ENCODE results near the gene EIF2S2. TPM values are rescaled to one million over a fixed set of nuclear protein-coding genes. Genes with fewer than 3 reads are reported as not detected.

EIF2S2 gene
- total and polyA plus RNA-seq, 5 donors from 2014 or later, result 21.1 to 29.0 (median 23.2) TPM

GRCh38 chr20:34104059-34104458, 8.0 kb downstream of the EIF2S2 start:
- H3K4me3 ChIP-seq (ENCODE audit: low read depth, low read length), result no peak overlapping the region
- no peaks in the 10 kb centered on the region for H3K9me3 ChIP-seq (ENCODE audit: control insufficient read depth in 2 of 2, low read length in 2 of 2)
- H3K4me1 ChIP-seq (ENCODE audit: control insufficient read depth, insufficient read depth, low read length, poor library complexity, severe bottlenecking), result peaks cover 42% of the 10 kb centered on the region
- H3K36me3 ChIP-seq (ENCODE audit: control insufficient read depth, insufficient read depth, low read length), result peaks cover 71% of the 10 kb centered on the region
- H3K27me3 Mint-ChIP-seq, result no peaks in the 10 kb centered on the region
- H3K36me3 Mint-ChIP-seq, result peaks cover 41% of the 10 kb centered on the region
- DNase-seq (no peak), ATAC-seq (ENCODE audit: low read depth in 2 of 2) (no peak)
- H3K27me3 ChIP-seq (ENCODE audit: control insufficient read depth, insufficient read depth, low read length), result no peaks in the 10 kb centered on the region
- peak overlapping the region; percentile 23 for H3K27ac ChIP-seq (ENCODE audit: insufficient read depth, low read length, poor library complexity, severe bottlenecking)
- peak overlapping the region in 2 of 3 donors; percentile 50 to 81 for H3K27ac Mint-ChIP-seq
- H3K4me3 Mint-ChIP-seq, result peak overlapping the region in 1 of 4 donors; percentile 28
- H3K9me3 Mint-ChIP-seq, result peaks cover 0 to 2% (median 0%) of the 10 kb centered on the region in 7 donors
- H3K4me1 Mint-ChIP-seq, result peaks cover 41 to 69% (median 66%) of the 10 kb centered on the region in 4 donors

- Histone ChIP-seq H3K4me1 (ENCODE audit: control insufficient read depth, insufficient read depth, low read length, poor library complexity, severe bottlenecking) (peaks cover 25% of the 10 kb centered on the region), H3K27me3 (ENCODE audit: control insufficient read depth, insufficient read depth, low read length) (no peaks in the 10 kb centered on the region), H3K9me3 (ENCODE audit: control insufficient read depth in 2 of 2, low read length in 2 of 2) (no peaks in the 10 kb centered on the region), H3K36me3 (ENCODE audit: control insufficient read depth, insufficient read depth, low read length) (peaks cover 81% of the 10 kb centered on the region), H3K4me3 (ENCODE audit: low read depth, low read length) (no peak overlapping the region), H3K27ac (ENCODE audit: insufficient read depth, low read length, poor library complexity, severe bottlenecking) (no peak overlapping the region)
- H3K9me3 Mint-ChIP-seq, result peaks cover 0 to 2% (median 0%) of the 10 kb centered on the region in 7 donors
- H3K4me3 Mint-ChIP-seq, result no peak overlapping the region
- DNase-seq, result no peak
- no peaks in the 10 kb centered on the region for H3K27me3 Mint-ChIP-seq
- ATAC-seq (ENCODE audit: low read depth in 2 of 2), result no peak
- peaks cover 45% of the 10 kb centered on the region for H3K36me3 Mint-ChIP-seq
- H3K4me1 Mint-ChIP-seq, result peaks cover 28 to 52% (median 51%) of the 10 kb centered on the region in 4 donors
- H3K27ac Mint-ChIP-seq, result peak overlapping the region in 1 of 3 donors; percentile 47
These were observed 9.7 kb downstream of the EIF2S2 start for GRCh38 chr20:34102342-34102741.

GRCh38 chr20:34100576-34100975, 11.5 kb downstream of the EIF2S2 start:
- H3K36me3 Mint-ChIP-seq, result peaks cover 52% of the 10 kb centered on the region
- peaks cover 0 to 2% (median 0%) of the 10 kb centered on the region in 7 donors for H3K9me3 Mint-ChIP-seq
- no peak overlapping the region for H3K4me3 Mint-ChIP-seq

GRCh38 chr20:34099675-34100074, 12.4 kb downstream of the EIF2S2 start:
- no peak overlapping the region for H3K4me3 ChIP-seq (ENCODE audit: low read depth, low read length)
- no peaks in the 10 kb centered on the region for H3K9me3 ChIP-seq (ENCODE audit: control insufficient read depth in 2 of 2, low read length in 2 of 2)
- Mint-ChIP-seq H3K4me1 (peaks cover 22 to 37% (median 27%) of the 10 kb centered on the region in 4 donors), H3K27ac (no peak overlapping the region), H3K9me3 (peaks cover 0 to 2% (median 0%) of the 10 kb centered on the region in 7 donors), H3K4me3 (no peak overlapping the region), H3K36me3 (peaks cover 44% of the 10 kb centered on the region), H3K27me3 (no peaks in the 10 kb centered on the region)
- ATAC-seq (ENCODE audit: low read depth in 2 of 2), result no peak
- DNase-seq, result no peak
- peaks cover 96% of the 10 kb centered on the region for H3K36me3 ChIP-seq (ENCODE audit: control insufficient read depth, insufficient read depth, low read length)
- no peaks in the 10 kb centered on the region for H3K27me3 ChIP-seq (ENCODE audit: control insufficient read depth, insufficient read depth, low read length)
- no peak overlapping the region for H3K27ac ChIP-seq (ENCODE audit: insufficient read depth, low read length, poor library complexity, severe bottlenecking)
- peaks cover 8% of the 10 kb centered on the region for H3K4me1 ChIP-seq (ENCODE audit: control insufficient read depth, insufficient read depth, low read length, poor library complexity, severe bottlenecking)

More at GRCh38 chr20:34100576-34100975, 11.5 kb downstream of the EIF2S2 start:
- H3K27ac ChIP-seq (ENCODE audit: insufficient read depth, low read length, poor library complexity, severe bottlenecking), result no peak overlapping the region
- peaks cover 8% of the 10 kb centered on the region for H3K4me1 ChIP-seq (ENCODE audit: control insufficient read depth, insufficient read depth, low read length, poor library complexity, severe bottlenecking)
- H3K4me3 ChIP-seq (ENCODE audit: low read depth, low read length), result no peak overlapping the region
- ATAC-seq (ENCODE audit: low read depth in 2 of 2) (no peak), DNase-seq (no peak)
- no peaks in the 10 kb centered on the region for H3K27me3 ChIP-seq (ENCODE audit: control insufficient read depth, insufficient read depth, low read length)
- H3K9me3 ChIP-seq (ENCODE audit: control insufficient read depth in 2 of 2, low read length in 2 of 2), result no peaks in the 10 kb centered on the region
- H3K36me3 ChIP-seq (ENCODE audit: control insufficient read depth, insufficient read depth, low read length), result peaks cover 94% of the 10 kb centered on the region
- Mint-ChIP-seq H3K27ac (peak overlapping the region in 1 of 3 donors; percentile 68), H3K27me3 (no peaks in the 10 kb centered on the region), H3K4me1 (peaks cover 25 to 46% (median 36%) of the 10 kb centered on the region in 4 donors)

- Histone ChIP-seq H3K4me3 (ENCODE audit: low read depth, low read length) (no peak overlapping the region), H3K4me1 (ENCODE audit: control insufficient read depth, insufficient read depth, low read length, poor library complexity, severe bottlenecking) (peaks cover 7% of the 10 kb centered on the region), H3K27me3 (ENCODE audit: control insufficient read depth, insufficient read depth, low read length) (no peaks in the 10 kb centered on the region), H3K9me3 (ENCODE audit: control insufficient read depth in 2 of 2, low read length in 2 of 2) (no peaks in the 10 kb centered on the region), H3K36me3 (ENCODE audit: control insufficient read depth, insufficient read depth, low read length) (peaks cover 96% of the 10 kb centered on the region), H3K27ac (ENCODE audit: insufficient read depth, low read length, poor library complexity, severe bottlenecking) (no peak overlapping the region)
- peaks cover 0 to 2% (median 0%) of the 10 kb centered on the region in 7 donors for H3K9me3 Mint-ChIP-seq
- ATAC-seq (ENCODE audit: low read depth in 2 of 2), result no peak
- no peak overlapping the region for H3K4me3 Mint-ChIP-seq
- no peaks in the 10 kb centered on the region for H3K27me3 Mint-ChIP-seq
- H3K36me3 Mint-ChIP-seq, result peaks cover 43% of the 10 kb centered on the region
- no peak for DNase-seq
- no peak overlapping the region for H3K27ac Mint-ChIP-seq
- peaks cover 16 to 32% (median 20%) of the 10 kb centered on the region in 4 donors for H3K4me1 Mint-ChIP-seq
These were observed 13.5 kb downstream of the EIF2S2 start for GRCh38 chr20:34098570-34098969.

GRCh38 chr20:34096699-34097444, 15.2 kb downstream of the EIF2S2 start:
- Mint-ChIP-seq H3K36me3 (peaks cover 44% of the 10 kb centered on the region), H3K9me3 (peaks cover 0 to 2% (median 0%) of the 10 kb centered on the region in 7 donors)

GRCh38 chr20:34095825-34096224, 16.2 kb downstream of the EIF2S2 start:
- no peak overlapping the region for H3K27ac ChIP-seq (ENCODE audit: insufficient read depth, low read length, poor library complexity, severe bottlenecking)
- peak overlapping the region in 1 of 3 donors; percentile 29 for H3K27ac Mint-ChIP-seq
- H3K36me3 Mint-ChIP-seq, result peaks cover 46% of the 10 kb centered on the region
- H3K9me3 ChIP-seq (ENCODE audit: control insufficient read depth in 2 of 2, low read length in 2 of 2), result no peaks in the 10 kb centered on the region
- ATAC-seq (ENCODE audit: low read depth in 2 of 2) (no peak), DNase-seq (no peak)
- peaks cover 95% of the 10 kb centered on the region for H3K36me3 ChIP-seq (ENCODE audit: control insufficient read depth, insufficient read depth, low read length)
- H3K27me3 ChIP-seq (ENCODE audit: control insufficient read depth, insufficient read depth, low read length), result no peaks in the 10 kb centered on the region
- no peak overlapping the region for H3K4me3 Mint-ChIP-seq
- H3K4me3 ChIP-seq (ENCODE audit: low read depth, low read length), result no peak overlapping the region
- H3K4me1 ChIP-seq (ENCODE audit: control insufficient read depth, insufficient read depth, low read length, poor library complexity, severe bottlenecking), result no peaks in the 10 kb centered on the region
- H3K27me3 Mint-ChIP-seq, result no peaks in the 10 kb centered on the region
- H3K4me1 Mint-ChIP-seq, result peaks cover 6 to 26% (median 9%) of the 10 kb centered on the region in 4 donors
- H3K9me3 Mint-ChIP-seq, result peaks cover 0 to 2% (median 0%) of the 10 kb centered on the region in 7 donors

More at GRCh38 chr20:34096699-34097444, 15.2 kb downstream of the EIF2S2 start:
- Mint-ChIP-seq H3K27ac (peak overlapping the region in 1 of 3 donors; percentile 64), H3K27me3 (no peaks in the 10 kb centered on the region), H3K4me1 (peaks cover 6 to 26% (median 10%) of the 10 kb centered on the region in 4 donors), H3K4me3 (no peak overlapping the region)
- H3K4me1 ChIP-seq (ENCODE audit: control insufficient read depth, insufficient read depth, low read length, poor library complexity, severe bottlenecking), result no peaks in the 10 kb centered on the region
- DNase-seq (no peak), ATAC-seq (ENCODE audit: low read depth in 2 of 2) (no peak)
- H3K4me3 ChIP-seq (ENCODE audit: low read depth, low read length), result no peak overlapping the region
- no peaks in the 10 kb centered on the region for H3K27me3 ChIP-seq (ENCODE audit: control insufficient read depth, insufficient read depth, low read length)
- H3K36me3 ChIP-seq (ENCODE audit: control insufficient read depth, insufficient read depth, low read length), result peaks cover 96% of the 10 kb centered on the region
- no peak overlapping the region for H3K27ac ChIP-seq (ENCODE audit: insufficient read depth, low read length, poor library complexity, severe bottlenecking)
- no peaks in the 10 kb centered on the region for H3K9me3 ChIP-seq (ENCODE audit: control insufficient read depth in 2 of 2, low read length in 2 of 2)
